22Rv1 (cell line): ENCODE results near the gene TSKU.

ENCODE experiments used
- CTCF ChIP-seq: fragments of 450-650 bp; IDR thresholded peaks from 2 replicates; pipeline ENCODE4 v1.5.1; 2017; ENCODE audit warnings: mild to moderate bottlenecking
- ZFX ChIP-seq: fragments of 450-650 bp; IDR thresholded peaks from 2 replicates; pipeline ENCODE4 v1.6.1; 2017; ENCODE audit warnings: antibody characterized with exemption, borderline replicate concordance

GRCh38 chr11:76834151-76834550 lies 51.0 kb downstream of the TSKU start:
- no peak for TF ChIP-seq CTCF
- no peak for TF ChIP-seq ZFX
